Left lung (tissue), 10 donors: ENCODE data around the gene KMT2B. TPM values are rescaled to one million over a fixed set of nuclear protein-coding genes. Genes with fewer than 3 reads are reported as not detected.

Experiments used
- ATAC-seq: fragments of 200-7000 bp; cut with Tn5 transposase; one replicate; pipeline ENCODE4 v1.9.1; 2020; ENCODE audit warnings: moderate library complexity
- DNase-seq, 4 donors: peaks; one replicate each; pipeline ENCODE4 v3.0.0-alpha.2; 2013 to 2020
- H3K27ac ChIP-seq, 2 donors: fragments of 200-600 bp; sonication (generic) in 1 of 2; one replicate each; pipeline versions ENCODE4 v1.5.0 to v1.8.0; 2020 to 2021
- H3K27me3 ChIP-seq, 2 donors: fragments of 200-600 bp; sonication (generic) in 1 of 2; one replicate each; pipeline versions ENCODE4 v1.5.0 to v1.8.0; 2020 to 2021
- H3K36me3 ChIP-seq, 2 donors: fragments of 200-600 bp; sonication (generic) in 1 of 2; one replicate each; pipeline versions ENCODE4 v1.5.0 to v1.8.0; 2020 to 2021
- H3K4me1 ChIP-seq, 2 donors: fragments of 200-600 bp; one replicate each; pipeline ENCODE4 v1.8.0; 2021
- H3K4me3 ChIP-seq, 2 donors: fragments of 200-600 bp; sonication (generic) in 1 of 2; one replicate each; pipeline versions ENCODE4 v1.5.0 to v1.8.0; 2020 to 2021; ENCODE audit warnings: mild to moderate bottlenecking in 1 of 2
- H3K9me3 ChIP-seq, 2 donors: fragments of 200-600 bp; sonication (generic) in 1 of 2; one replicate each; pipeline versions ENCODE4 v1.5.0 to v1.8.0; 2020 to 2021
- CTCF ChIP-seq, 2 donors: fragments of 200-600 bp; sonication (generic) in 1 of 2; IDR thresholded peaks; one replicate each; pipeline versions ENCODE4 v1.5.0 to v1.8.0; 2021; ENCODE audit warnings: antibody characterized with exemption in 2 of 2
- intact Hi-C, 2 donors: fragments of 100-400 bp; cut with DNase I; formaldehyde crosslinking; loops; one replicate each; pipeline versions ENCODE4 v1.11.2 to v1.14.2; 2022
- polyA plus RNA-seq, 6 donors: library from polyadenylated mRNA; unstranded; fragments of 120-200 nt; gene quantifications; one replicate each; pipeline ENCODE4 v1.2.1, GENCODE V29; 2013; ENCODE audit not compliant: insufficient read length in 6 of 6
- total RNA-seq, 2 donors: library from RNA; stranded (reverse); fragmentation: NEBNext Ultra II Directional; extraction: Animal tissue kit (Norgen Biotek cat#: 25700); gene quantifications; one replicate each; pipeline ENCODE4 v1.2.1, GENCODE V29; 2021
- donor health status: DM: no; HTN: yes; CAD: no.
- donor health status: DM: no; HTN: no; CAD: no.

Gene KMT2B
- total and polyA plus RNA-seq, 8 donors: 27.9 to 39.1 (median 33.9) TPM

GRCh38 chr19:35781650-35782049 is 63.8 kb downstream of the KMT2B start:
- Histone ChIP-seq H3K27ac (no peak overlapping the region), H3K36me3 (peaks cover 0 to 67% of the 10 kb centered on the region in 2 donors), H3K9me3 (no peaks in the 10 kb centered on the region), H3K4me1 (peaks cover 0 to 2% of the 10 kb centered on the region in 2 donors), H3K27me3 (no peaks in the 10 kb centered on the region), H3K4me3 (no peak overlapping the region)
- intact Hi-C loops: no loop called here
- no peak for TF ChIP-seq CTCF (IDR thresholded peaks at IDR 0.05)
- no peak for DNase-seq
- ATAC-seq: no peak

GRCh38 chr19:35782589-35782988 is 64.8 kb downstream of the KMT2B start:
- Histone ChIP-seq H3K4me1 (no peaks in the 10 kb centered on the region), H3K36me3 (peaks cover 0 to 76% of the 10 kb centered on the region in 2 donors), H3K9me3 (no peaks in the 10 kb centered on the region), H3K27ac (no peak overlapping the region), H3K27me3 (no peaks in the 10 kb centered on the region), H3K4me3 (no peak overlapping the region)
- no peak for TF ChIP-seq CTCF (IDR thresholded peaks at IDR 0.05)
- intact Hi-C loops: no loop called here
- no peak for ATAC-seq
- peak in 1 of 4 donors; percentile 77 for DNase-seq

- no peaks in the 10 kb centered on the region for H3K9me3 ChIP-seq
- H3K4me3 ChIP-seq: no peak overlapping the region
- intact Hi-C loops: no loop called here
- H3K4me1 ChIP-seq: no peaks in the 10 kb centered on the region
- ATAC-seq (no peak), DNase-seq (peak in 1 of 4 donors; percentile 74)
- no peak overlapping the region for H3K27ac ChIP-seq
- H3K27me3 ChIP-seq: no peaks in the 10 kb centered on the region
- TF ChIP-seq CTCF (IDR thresholded peaks at IDR 0.05): no peak
- H3K36me3 ChIP-seq: peaks cover 0 to 66% of the 10 kb centered on the region in 2 donors
Observed at GRCh38 chr19:35783469-35784434, 65.9 kb downstream of the KMT2B start.

- DNase-seq (peak in 1 of 4 donors; percentile 74), ATAC-seq (no peak)
- no peaks in the 10 kb centered on the region for H3K27me3 ChIP-seq
- H3K4me3 ChIP-seq: no peak overlapping the region
- no peak for TF ChIP-seq CTCF (IDR thresholded peaks at IDR 0.05)
- intact Hi-C loops: no loop called here
- H3K36me3 ChIP-seq: peaks cover 0 to 66% of the 10 kb centered on the region in 2 donors
- no peaks in the 10 kb centered on the region for H3K9me3 ChIP-seq
- H3K4me1 ChIP-seq: no peaks in the 10 kb centered on the region
- no peak overlapping the region for H3K27ac ChIP-seq
Observed at GRCh38 chr19:35784503-35785338, 66.9 kb downstream of the KMT2B start.

- no peak for DNase-seq
- H3K4me3 ChIP-seq: no peak overlapping the region
- H3K27me3 ChIP-seq: no peaks in the 10 kb centered on the region
- H3K9me3 ChIP-seq: no peaks in the 10 kb centered on the region
- H3K27ac ChIP-seq: no peak overlapping the region
- no peaks in the 10 kb centered on the region for H3K4me1 ChIP-seq
- no peak for TF ChIP-seq CTCF (IDR thresholded peaks at IDR 0.05)
- ATAC-seq: no peak
- intact Hi-C loops: no loop called here
- peaks cover 0 to 62% of the 10 kb centered on the region in 2 donors for H3K36me3 ChIP-seq
Observed at GRCh38 chr19:35785339-35785627, 67.5 kb downstream of the KMT2B start.
